Gastrocnemius medialis (tissue), 4 donors: ENCODE data around the gene FNDC3B.

Experiments used
- CTCF ChIP-seq, 5 experiments: fragments of 450-650 bp in 3 of 5; fragments of 200-600 bp in 2 of 5; sonication (generic) in 2 of 5; IDR thresholded peaks in 4 of 5; conservative IDR thresholded peaks in 1 of 5; 1 replicate in 4 of 5; 2 replicates in 1 of 5; pipeline ENCODE4 v1.5.1; 2016 to 2019; ENCODE audit warnings: antibody characterized with exemption in 5 of 5, mild to moderate bottlenecking in 3 of 5, moderate library complexity in 3 of 5
- POLR2A ChIP-seq, 2 donors: fragments of 450-650 bp; IDR thresholded peaks; one replicate each; pipeline ENCODE4 v1.6.1; 2017; ENCODE audit warnings: antibody characterized with exemption in 2 of 2, mild to moderate bottlenecking in 2 of 2, moderate library complexity in 2 of 2

- TF ChIP-seq CTCF (IDR thresholded peaks at IDR 0.05 in 4 of 5, conservative IDR thresholded peaks at IDR 0.05 in 1 of 5) (no peak), POLR2A (IDR thresholded peaks at IDR 0.05) (no peak)
These were observed 289.7 kb downstream of the FNDC3B start for GRCh38 chr3:172329070-172329469.
